ENCODE measurements around the gene CNGA2. TPM values are rescaled to one million over a fixed set of nuclear protein-coding genes. Genes with fewer than 3 reads are reported as not detected.

Gene CNGA2
- total RNA-seq, 1 donor from 2014 or later = not detected

- DNase-seq (ENCODE audit: low read depth) (no peak), FAIRE-seq (no peak)
- Histone ChIP-seq H3K27me3 (ENCODE audit: control insufficient read depth, insufficient read depth, low read length) (no peaks in the 10 kb centered on the region), H3K4me3 (ENCODE audit: low read depth, low read length) (no peak overlapping the region), H3K36me3 (ENCODE audit: control insufficient read depth, insufficient read depth, low read length) (no peaks in the 10 kb centered on the region)
- TF ChIP-seq CTCF (IDR thresholded peaks at IDR 0.05; ENCODE audit: insufficient read depth, low read length, severe bottlenecking) = no peak
Observed at GRCh38 chrX:151776936-151777335, 42.4 kb downstream of the CNGA2 start.

GRCh38 chrX:151779258-151779657 lies 44.7 kb downstream of the CNGA2 start:
- Histone ChIP-seq H3K36me3 (ENCODE audit: control insufficient read depth, insufficient read depth, low read length) (no peaks in the 10 kb centered on the region), H3K4me3 (ENCODE audit: low read depth, low read length) (no peak overlapping the region), H3K27me3 (ENCODE audit: control insufficient read depth, insufficient read depth, low read length) (no peaks in the 10 kb centered on the region)
- DNase-seq (ENCODE audit: low read depth) = no peak
- no peak for FAIRE-seq
- no peak for TF ChIP-seq CTCF (IDR thresholded peaks at IDR 0.05; ENCODE audit: insufficient read depth, low read length, severe bottlenecking)

DNA sequence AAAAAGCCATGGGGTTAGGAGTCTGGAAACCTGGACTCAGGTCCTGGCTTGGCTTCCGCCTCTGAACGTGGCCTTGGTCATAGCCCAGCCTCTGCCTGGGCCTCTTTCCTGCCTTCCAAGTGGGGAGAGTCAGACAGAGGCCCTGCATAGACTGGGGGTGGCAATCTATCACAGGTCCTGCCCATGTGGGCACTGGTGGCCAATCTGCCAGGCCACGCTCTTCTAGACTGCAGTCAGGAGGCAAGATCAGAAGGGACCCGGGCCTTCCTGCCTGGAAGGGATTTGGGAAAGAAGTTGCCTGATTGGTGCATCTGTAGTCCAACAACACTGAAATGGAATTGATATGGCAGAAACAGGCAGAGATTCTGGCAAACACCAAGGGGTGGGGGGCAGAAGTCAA lies 46.1 kb downstream of the CNGA2 start:
- no peak for TF ChIP-seq CTCF (IDR thresholded peaks at IDR 0.05; ENCODE audit: insufficient read depth, low read length, severe bottlenecking)
- DNase-seq (ENCODE audit: low read depth) (no peak), FAIRE-seq (no peak)
- H3K4me3 ChIP-seq (ENCODE audit: low read depth, low read length) = no peak overlapping the region
- H3K36me3 ChIP-seq (ENCODE audit: control insufficient read depth, insufficient read depth, low read length) = no peaks in the 10 kb centered on the region
- no peaks in the 10 kb centered on the region for H3K27me3 ChIP-seq (ENCODE audit: control insufficient read depth, insufficient read depth, low read length)

DNA sequence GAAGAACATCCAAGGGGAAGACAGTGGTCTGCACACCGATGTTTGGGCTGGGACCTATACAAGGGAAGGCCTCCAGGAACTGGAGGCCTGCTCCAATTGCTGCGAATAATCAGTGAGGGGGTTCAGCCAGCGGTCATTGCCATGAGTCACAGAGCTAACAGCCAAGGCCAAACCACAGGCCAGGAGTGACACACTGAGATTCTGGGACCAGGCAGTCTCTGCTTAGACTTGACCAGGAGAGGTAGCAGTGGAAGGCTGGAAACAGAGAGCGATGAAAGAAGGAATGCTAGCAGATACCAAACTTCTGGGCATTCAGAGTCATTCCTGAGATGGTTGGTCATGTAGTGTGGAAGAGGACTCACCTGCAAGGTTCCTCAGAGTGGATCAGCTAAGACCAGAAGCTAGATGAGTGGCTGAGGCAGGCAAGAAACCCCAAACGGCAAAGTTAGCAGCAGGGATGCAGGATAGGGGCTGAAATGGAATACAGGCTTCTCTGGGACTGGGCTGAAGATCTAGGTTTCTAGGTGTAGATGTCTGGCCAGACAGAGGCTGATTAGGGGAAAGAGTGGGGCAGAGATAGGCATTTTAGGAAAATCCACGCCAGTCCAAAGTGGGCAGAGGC lies 54.7 kb downstream of the CNGA2 start:
- H3K27me3 ChIP-seq (ENCODE audit: control insufficient read depth, insufficient read depth, low read length) = no peaks in the 10 kb centered on the region
- no peaks in the 10 kb centered on the region for H3K36me3 ChIP-seq (ENCODE audit: control insufficient read depth, insufficient read depth, low read length)
- DNase-seq (ENCODE audit: low read depth) = peak; percentile 41
- TF ChIP-seq CTCF (IDR thresholded peaks at IDR 0.05; ENCODE audit: insufficient read depth, low read length, severe bottlenecking) = no peak
- no peak for FAIRE-seq
- no peak overlapping the region for H3K4me3 ChIP-seq (ENCODE audit: low read depth, low read length)

- FAIRE-seq (no peak), DNase-seq (ENCODE audit: low read depth) (no peak)
- no peak overlapping the region for H3K4me3 ChIP-seq (ENCODE audit: low read depth, low read length)
- H3K27me3 ChIP-seq (ENCODE audit: control insufficient read depth, insufficient read depth, low read length) = no peaks in the 10 kb centered on the region
- H3K36me3 ChIP-seq (ENCODE audit: control insufficient read depth, insufficient read depth, low read length) = no peaks in the 10 kb centered on the region
- no peak for TF ChIP-seq CTCF (IDR thresholded peaks at IDR 0.05; ENCODE audit: insufficient read depth, low read length, severe bottlenecking)
Observed at GRCh38 chrX:151790481-151791160, 56.1 kb downstream of the CNGA2 start.

Data from bronchial epithelial cell (primary cell).